IMR-90 (cell line): Measurements from ENCODE around the gene TENM4. TPM values are rescaled to one million over a fixed set of nuclear protein-coding genes. Genes with fewer than 3 reads are reported as not detected.

ENCODE experiments used
- ATAC-seq: fragments of 200-7000 bp; cut with Tn5 transposase; 2 replicates; pipeline ENCODE4 v1.9.1; 2020; ENCODE audit warnings: low read depth, mild to moderate bottlenecking, moderate library complexity
- BruUV-seq: library from RNA; stranded (reverse); fragments of 400-500 nt; replicated peaks from 2 replicates; lab custom pipeline; 2021; lab: Mats Ljungman, UMichigan
- CTCF ChIA-PET: fragments of 300-600 bp; formaldehyde crosslinking; extraction: SDS; loops from one replicate; lab custom pipeline; 2021; ENCODE audit warnings: antibody characterized with exemption; lab: Yijun Ruan, JAX
- POLR2A ChIA-PET: fragments of 300-600 bp; sonication (Branson Sonifier 250); formaldehyde crosslinking; loops from one replicate; lab custom pipeline; 2022; ENCODE audit warnings: antibody characterized with exemption; ENCODE audit not compliant: unreplicated experiment; lab: Charles Lee
- DNase-seq: peaks from one replicate; pipeline ENCODE4 v3.0.0; 2013
- H2AFZ ChIP-seq: replicated peaks from 2 replicates; pipeline ENCODE3; 2013; ENCODE audit warnings: low read length, mild to moderate bottlenecking; ENCODE audit not compliant: poor library complexity
- H2AK5ac ChIP-seq: 2 replicates; pipeline ENCODE4 v1.6.1; 2013; ENCODE audit warnings: low read depth, low read length, inconsistent platforms
- H2AK9ac ChIP-seq: replicated peaks from 2 replicates; pipeline ENCODE3; 2013; ENCODE audit warnings: mild to moderate bottlenecking, low read depth, low read length, moderate library complexity; ENCODE audit not compliant: poor library complexity
- H2BK120ac ChIP-seq: 2 replicates; pipeline ENCODE4 v1.6.1; 2013; ENCODE audit warnings: low read depth, low read length, inconsistent platforms
- H2BK15ac ChIP-seq: 3 replicates; pipeline ENCODE4 v1.6.1; 2013; ENCODE audit warnings: low read depth, low read length, inconsistent platforms
- H2BK20ac ChIP-seq: 2 replicates; pipeline ENCODE4 v1.6.1; 2013; ENCODE audit warnings: low read depth, mild to moderate bottlenecking, inconsistent platforms, low read length, moderate library complexity
- H2BK5ac ChIP-seq: 2 replicates; pipeline ENCODE4 v1.6.1; 2013; ENCODE audit warnings: mild to moderate bottlenecking, low read depth, low read length, inconsistent platforms; ENCODE audit not compliant: poor library complexity, severe bottlenecking
- H3K14ac ChIP-seq: replicated peaks from 2 replicates; pipeline ENCODE4 v1.6.1; 2013; ENCODE audit warnings: low read depth, low read length, inconsistent platforms
- H3K18ac ChIP-seq: 2 replicates; pipeline ENCODE4 v1.6.1; 2013; ENCODE audit warnings: low read depth, low read length, control low read depth
- H3K23ac ChIP-seq: 2 replicates; pipeline ENCODE4 v1.6.1; 2013; ENCODE audit warnings: low read depth, low read length, inconsistent platforms
- H3K27ac ChIP-seq: 2 replicates; pipeline ENCODE4 v1.5.1; 2013; ENCODE audit warnings: mild to moderate bottlenecking, control low read depth, low read length; ENCODE audit not compliant: insufficient read depth
- H3K27me3 ChIP-seq: 2 replicates; pipeline ENCODE4 v1.6.1; 2013; ENCODE audit warnings: low read length; ENCODE audit not compliant: control insufficient read depth, insufficient read depth
- H3K36me3 ChIP-seq: 2 replicates; pipeline ENCODE4 v1.6.1; 2013; ENCODE audit warnings: low read length, mixed read lengths; ENCODE audit not compliant: control insufficient read depth, insufficient read depth
- H3K4ac ChIP-seq: 2 replicates; pipeline ENCODE4 v1.6.1; 2013; ENCODE audit warnings: low read depth, low read length, inconsistent platforms
- H3K4me1 ChIP-seq: 2 replicates; pipeline ENCODE4 v1.6.1; 2013; ENCODE audit warnings: low read length, mixed read lengths; ENCODE audit not compliant: control insufficient read depth, insufficient read depth
- H3K4me2 ChIP-seq: 2 replicates; pipeline ENCODE4 v1.6.1; 2013; ENCODE audit warnings: low read depth, mild to moderate bottlenecking, control low read depth, low read length, moderate library complexity
- H3K4me3 ChIP-seq: 2 replicates; pipeline ENCODE4 v1.5.1; 2013; ENCODE audit warnings: low read depth, mild to moderate bottlenecking, control low read depth, low read length, moderate library complexity; ENCODE audit not compliant: insufficient read depth
- H3K56ac ChIP-seq: 2 replicates; pipeline ENCODE4 v1.6.1; 2013; ENCODE audit warnings: low read length, inconsistent platforms; ENCODE audit not compliant: insufficient read depth; ENCODE audit errors: extremely low read depth
- H3K79me1 ChIP-seq, 2 experiments: 2 replicates each; pipeline ENCODE4 v1.6.1; 2013; ENCODE audit warnings: low read length in 2 of 2, inconsistent platforms in 1 of 2, low read depth in 1 of 2
- H3K9ac ChIP-seq: 2 replicates; pipeline ENCODE4 v1.6.1; 2013; ENCODE audit warnings: low read depth, low read length, control low read depth
- H3K9me1 ChIP-seq: 2 replicates; pipeline ENCODE4 v1.6.1; 2013; ENCODE audit warnings: low read length, inconsistent platforms; ENCODE audit not compliant: insufficient read depth
- H3K9me3 ChIP-seq: 2 replicates; pipeline ENCODE4 v1.6.1; 2013; ENCODE audit warnings: low read length; ENCODE audit not compliant: control insufficient read depth, insufficient read depth
- H4K20me1 ChIP-seq: 2 replicates; pipeline ENCODE4 v1.6.1; 2013; ENCODE audit warnings: low read length, inconsistent platforms; ENCODE audit not compliant: insufficient read depth
- H4K5ac ChIP-seq: 2 replicates; pipeline ENCODE4 v1.6.1; 2013; ENCODE audit warnings: mild to moderate bottlenecking, low read depth, low read length, control low read depth
- H4K8ac ChIP-seq, 2 experiments: 2 replicates each; pipeline ENCODE4 v1.6.1; 2013; ENCODE audit warnings: low read depth in 2 of 2, low read length in 2 of 2, control low read depth in 1 of 2, inconsistent platforms in 1 of 2
- H4K91ac ChIP-seq: 2 replicates; pipeline ENCODE4 v1.6.1; 2013; ENCODE audit warnings: low read depth, low read length, inconsistent platforms; ENCODE audit not compliant: insufficient read depth
- CHD1 ChIP-seq: IDR thresholded peaks from 2 replicates; pipeline ENCODE4 v1.6.1; 2012; ENCODE audit warnings: low read depth, low read length, improper control_type of control experiment
- POLR2A ChIP-seq: IDR thresholded peaks from 2 replicates; pipeline ENCODE4 v1.6.1; 2012; ENCODE audit warnings: mild to moderate bottlenecking, low read depth, low read length
- RAD21 ChIP-seq: IDR thresholded peaks from 2 replicates; pipeline ENCODE4 v1.6.1; 2012; ENCODE audit warnings: low read length, improper control_type of control experiment
- WGBS, 2 experiments: methylation state at CpG; one replicate each; pipeline versions ENCODE4 v1.1.5 to v1.1.7; 2013; ENCODE audit warnings: missing lambda C conversion rate in 2 of 2; ENCODE audit not compliant: insufficient read length in 1 of 2; ENCODE audit errors: extremely low coverage in 2 of 2; 5-methylcytosine and 5-hydroxymethylcytosine counted together
- dilution Hi-C: fragments of 300-500 bp; cut with HindIII; formaldehyde crosslinking; loops from one replicate; pipeline ENCODE4 v1.14.3; 2018; ENCODE audit warnings: low sequenced_read_pairs; ENCODE audit not compliant: unreplicated experiment
- in situ Hi-C: fragments of 300-500 bp; cut with MboI; formaldehyde crosslinking; loops from 3 replicates; pipeline ENCODE4 v1.14.3; 2019; ENCODE audit warnings: low sequenced_read_pairs, inconsistent platforms, mixed read lengths
- intact Hi-C: fragments of 100-400 bp; cut with micrococcal nuclease; formaldehyde crosslinking; loops from 2 replicates; pipeline ENCODE4 v1.10.0; 2022
- polyA plus RNA-seq, 3 experiments: library from polyadenylated mRNA; depleted of rRNA; stranded (reverse); fragments of >200 nt; gene quantifications; 2 replicates each; pipeline ENCODE4 v1.2.3, GENCODE V29; 2012; ENCODE audit warnings: low replicate concordance in 1 of 3
- total RNA-seq: library from RNA; depleted of rRNA; stranded (reverse); fragments of >200 nt; gene quantifications from 2 replicates; pipeline ENCODE4 v1.2.3, GENCODE V29; 2012
- TF ChIP-seq, protein P1 (sequence below): fragments of 150-350 bp; IDR thresholded peaks from 2 replicates; pipeline ENCODE4 v1.6.1; 2017; ENCODE audit warnings: mild to moderate bottlenecking, antibody characterized with exemption, low read length, low read depth
- TF ChIP-seq, protein P2 (sequence below): fragments of 150-350 bp; IDR thresholded peaks from 2 replicates; pipeline ENCODE4 v1.6.1; 2016; ENCODE audit warnings: low read depth, mild to moderate bottlenecking, low read length, moderate library complexity, borderline replicate concordance

TENM4 gene
- total and polyA plus RNA-seq, 2 of the 4 experiments (the other 2 are of a cell fraction), result 7.4 to 9.0 TPM

DNA sequence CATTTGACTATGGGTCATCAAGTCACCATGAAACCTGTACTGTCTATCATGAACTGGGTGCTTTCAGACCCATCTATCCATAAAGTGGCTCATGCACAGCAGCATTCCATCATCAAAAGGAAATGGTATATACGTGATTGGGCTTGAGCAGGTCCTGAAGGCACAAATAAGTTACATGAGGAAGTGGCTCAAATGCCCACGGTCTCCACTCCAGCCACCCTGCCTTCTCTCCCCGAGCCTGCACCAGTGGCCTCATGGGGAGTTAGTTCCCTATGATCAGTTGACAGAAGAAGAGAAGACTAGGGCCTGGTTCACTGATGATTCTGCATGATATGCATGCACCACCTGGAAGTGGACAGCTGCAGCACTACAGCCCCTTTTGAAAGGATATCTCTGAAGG, 312.5 kb downstream of the TENM4 start:
- TF ChIP-seq RAD21 (no peak), CHD1 (no peak), POLR2A (no peak)
- TF ChIP-seq, protein P1, sequence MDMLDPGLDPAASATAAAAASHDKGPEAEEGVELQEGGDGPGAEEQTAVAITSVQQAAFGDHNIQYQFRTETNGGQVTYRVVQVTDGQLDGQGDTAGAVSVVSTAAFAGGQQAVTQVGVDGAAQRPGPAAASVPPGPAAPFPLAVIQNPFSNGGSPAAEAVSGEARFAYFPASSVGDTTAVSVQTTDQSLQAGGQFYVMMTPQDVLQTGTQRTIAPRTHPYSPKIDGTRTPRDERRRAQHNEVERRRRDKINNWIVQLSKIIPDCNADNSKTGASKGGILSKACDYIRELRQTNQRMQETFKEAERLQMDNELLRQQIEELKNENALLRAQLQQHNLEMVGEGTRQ, result no peak
- TF ChIP-seq, protein P2, sequence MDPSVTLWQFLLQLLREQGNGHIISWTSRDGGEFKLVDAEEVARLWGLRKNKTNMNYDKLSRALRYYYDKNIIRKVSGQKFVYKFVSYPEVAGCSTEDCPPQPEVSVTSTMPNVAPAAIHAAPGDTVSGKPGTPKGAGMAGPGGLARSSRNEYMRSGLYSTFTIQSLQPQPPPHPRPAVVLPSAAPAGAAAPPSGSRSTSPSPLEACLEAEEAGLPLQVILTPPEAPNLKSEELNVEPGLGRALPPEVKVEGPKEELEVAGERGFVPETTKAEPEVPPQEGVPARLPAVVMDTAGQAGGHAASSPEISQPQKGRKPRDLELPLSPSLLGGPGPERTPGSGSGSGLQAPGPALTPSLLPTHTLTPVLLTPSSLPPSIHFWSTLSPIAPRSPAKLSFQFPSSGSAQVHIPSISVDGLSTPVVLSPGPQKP, result no peak
- ChIA-PET CTCF (no interaction called here), POLR2A (no interaction called here)
- no peak overlapping the region for H2AK5ac ChIP-seq
- no peak overlapping the region for H2BK5ac ChIP-seq
- no peak for ATAC-seq
- no peak overlapping the region for H3K4me3 ChIP-seq
- no peak overlapping the region for H3K4me2 ChIP-seq
- no peak overlapping the region for H3K27ac ChIP-seq
- H3K9me1 ChIP-seq, result no peaks in the 10 kb centered on the region
- intact Hi-C loops, result no loop called here
- no peak overlapping the region for H2BK20ac ChIP-seq
- no peak overlapping the region for H3K56ac ChIP-seq
- H3K9me3 ChIP-seq, result peaks cover 2% of the 10 kb centered on the region; the same call in 1 of the 2 replicates
- no peak for DNase-seq
- H2BK120ac ChIP-seq, result no peak overlapping the region
- no peak overlapping the region for H3K18ac ChIP-seq
- no peak overlapping the region for H4K8ac ChIP-seq
- no peaks in the 10 kb centered on the region for H4K20me1 ChIP-seq
- H2AFZ ChIP-seq, result no peak overlapping the region
- H3K4me1 ChIP-seq, result no peaks in the 10 kb centered on the region; the same call in 1 of the 2 replicates
- no peak overlapping the region for H4K91ac ChIP-seq
- no peak overlapping the region for H4K5ac ChIP-seq
- WGBS, 2 experiments, result no CpG with 5 or more reads among the region's 3 CpGs
- H3K4ac ChIP-seq, result no peak overlapping the region
- in situ Hi-C loops, result no loop called here
- H3K9ac ChIP-seq, result no peak overlapping the region
- BruUV-seq, result no TSS peak
- no peak overlapping the region for H2AK9ac ChIP-seq
- H3K14ac ChIP-seq, result no peak overlapping the region
- H3K23ac ChIP-seq, result no peak overlapping the region
- dilution Hi-C loops, result no loop called here
- H3K27me3 ChIP-seq, result no peaks in the 10 kb centered on the region
- H3K79me1 ChIP-seq, result no peaks in the 10 kb centered on the region
- no peaks in the 10 kb centered on the region for H3K36me3 ChIP-seq
- H2BK15ac ChIP-seq, result no peak overlapping the region
